K562 (cell line): ENCODE measurements around the gene SPATA13. TPM values are rescaled to one million over a fixed set of nuclear protein-coding genes. Genes with fewer than 3 reads are reported as not detected.

Source experiments
- ATAC-seq: fragments of 200-7000 bp; cut with Tn5 transposase; 3 replicates; pipeline ENCODE4 v1.9.1; 2020; ENCODE audit warnings: moderate library complexity
- BruUV-seq: library from RNA; stranded (reverse); fragments of 400-500 nt; replicated peaks from 2 replicates; lab custom pipeline; 2021; lab: Mats Ljungman, UMichigan
- CTCF ChIA-PET: fragments of 300-600 bp; formaldehyde crosslinking; extraction: SDS; loops from one replicate; lab custom pipeline; 2021; ENCODE audit warnings: low intra/inter-chr PET ratio; lab: Yijun Ruan, JAX
- POLR2A ChIA-PET: fragments of 300-600, 350-650 bp; sonication (Branson Sonifier 250); formaldehyde crosslinking; extraction: SDS; loops from one replicate; lab custom pipeline; 2021; ENCODE audit warnings: antibody characterized with exemption, inconsistent platforms; lab: Yijun Ruan, JAX
- DNase-seq, 4 experiments: peaks; one replicate each; pipeline versions ENCODE4 v3.0.0 to v3.0.0-alpha.2; 2011 to 2018; ENCODE audit warnings: low spot score in 3 of 4, mixed read lengths in 3 of 4; ENCODE audit errors: extremely low read depth in 1 of 4
- FAIRE-seq: peaks from 2 replicates; lab custom pipeline; 2011; peaks lifted over from hg19 to GRCh38; lab: Jason Lieb, UNC
- H2AFZ ChIP-seq: 2 replicates; pipeline ENCODE4 v1.6.0; 2011; ENCODE audit warnings: low read depth, low read length, control low read depth, inconsistent platforms
- H3K27ac ChIP-seq: fragments of 200-600 bp; 3 replicates; pipeline ENCODE4 v1.8.0; 2011; ENCODE audit warnings: low read depth, mild to moderate bottlenecking, control low read depth, inconsistent platforms, low read length, moderate library complexity, mixed read lengths; ENCODE audit errors: extremely low read depth
- H3K27me3 ChIP-seq, 2 experiments: fragments of 300-600 bp in 1 of 2; 2 replicates in 1 of 2; 3 replicates in 1 of 2; pipeline versions ENCODE4 v1.6.0 to v1.8.0; 2011; ENCODE audit warnings: inconsistent platforms in 2 of 2, low read length in 2 of 2, mild to moderate bottlenecking in 1 of 2, mixed read lengths in 1 of 2, moderate library complexity in 1 of 2; ENCODE audit not compliant: control insufficient read depth in 2 of 2, insufficient read depth in 2 of 2
- H3K36me3 ChIP-seq: fragments of 300-600 bp; 3 replicates; pipeline ENCODE4 v1.8.0; 2011; ENCODE audit warnings: mild to moderate bottlenecking, low read length, inconsistent platforms; ENCODE audit not compliant: control insufficient read depth, insufficient read depth
- H3K4me1 ChIP-seq, 2 experiments: fragments of 200-600 bp in 1 of 2; replicated peaks in 1 of 2; 2 replicates in 1 of 2; 3 replicates in 1 of 2; pipeline versions ENCODE4 v1.5.1 to v1.8.0; 2011; ENCODE audit warnings: inconsistent platforms in 2 of 2, low read length in 2 of 2, mild to moderate bottlenecking in 1 of 2, mixed read lengths in 1 of 2, moderate library complexity in 1 of 2; ENCODE audit not compliant: control insufficient read depth in 2 of 2, insufficient read depth in 2 of 2
- H3K4me2 ChIP-seq: 2 replicates; pipeline ENCODE4 v1.6.1; 2011; ENCODE audit warnings: low read length, control low read depth, inconsistent platforms, mixed read lengths; ENCODE audit not compliant: insufficient read depth
- H3K4me3 ChIP-seq: fragments of 200-600 bp; sonication (generic), shearing (Covaris generic); 2 replicates; pipeline ENCODE4 v1.5.1; 2016; ENCODE audit warnings: control low read depth, inconsistent platforms
- H3K79me2 ChIP-seq: fragments of 200-600 bp; 3 replicates; pipeline ENCODE4 v1.8.0; 2011; ENCODE audit warnings: low read length, inconsistent platforms; ENCODE audit not compliant: control insufficient read depth, insufficient read depth
- H3K9ac ChIP-seq, 2 experiments: 2 replicates each; pipeline versions ENCODE4 v1.6.0 to v1.6.1; 2011; ENCODE audit warnings: low read depth in 2 of 2, low read length in 2 of 2, control low read depth in 1 of 2, inconsistent platforms in 1 of 2, mild to moderate bottlenecking in 1 of 2, mixed read lengths in 1 of 2; ENCODE audit not compliant: insufficient read depth in 1 of 2
- H3K9me1 ChIP-seq: one replicate; pipeline ENCODE4 v1.6.0; 2011; ENCODE audit warnings: inconsistent platforms, mild to moderate bottlenecking, low read length, moderate library complexity; ENCODE audit not compliant: control insufficient read depth, insufficient read depth
- H3K9me3 ChIP-seq: replicated peaks from 2 replicates; pipeline ENCODE4 v1.5.1; 2011; ENCODE audit warnings: low read depth, low read length, inconsistent platforms; ENCODE audit not compliant: control insufficient read depth, insufficient read depth
- H4K20me1 ChIP-seq: replicated peaks from 2 replicates; pipeline ENCODE4 v1.6.1; 2011; ENCODE audit warnings: low read length, inconsistent platforms, mixed read lengths; ENCODE audit not compliant: control insufficient read depth, insufficient read depth
- HBP1 ChIP-seq: fragments of 450-650 bp; formaldehyde crosslinking; IDR thresholded peaks from 2 replicates; pipeline ENCODE4 v1.4.0; 2022; ENCODE audit warnings: missing genetic modification characterization
- NCOA2 ChIP-seq, 2 experiments: fragments of 450-650 bp; IDR thresholded peaks; 2 replicates each; pipeline ENCODE4 v1.6.1; 2018; ENCODE audit warnings: mild to moderate bottlenecking in 2 of 2, moderate library complexity in 1 of 2; ENCODE audit not compliant: partially characterized antibody in 2 of 2
- NFATC3 ChIP-seq: fragments of 450-650 bp; IDR thresholded peaks from 2 replicates; pipeline ENCODE4 v1.6.1; 2017; ENCODE audit warnings: mild to moderate bottlenecking
- PKNOX1 ChIP-seq: fragments of 450-650 bp; IDR thresholded peaks from 2 replicates; pipeline ENCODE4 v1.6.1; 2016
- SNIP1 ChIP-seq: fragments of 450-650 bp; IDR thresholded peaks from 2 replicates; pipeline ENCODE4 v1.7.1; 2017; ENCODE audit warnings: low read depth, mild to moderate bottlenecking
- WGBS: fragments of 100-300 bp; shearing (Covaris generic); methylation state at CpG from one replicate; pipeline ENCODE4 v1.1.6; 2016; ENCODE audit warnings: low coverage, mixed read lengths; ENCODE audit not compliant: insufficient coverage; ENCODE audit errors: missing lambda C conversion rate; 5-methylcytosine and 5-hydroxymethylcytosine counted together
- in situ Hi-C: fragments of 300-500 bp; cut with MboI; formaldehyde crosslinking; loops from 4 replicates; pipeline ENCODE4 v1.15.0; 2018; ENCODE audit warnings: inconsistent platforms, mixed read lengths
- intact Hi-C: fragments of 100-400 bp; cut with micrococcal nuclease; formaldehyde crosslinking; loops from 2 replicates; pipeline ENCODE4 v1.14.2; 2022
- polyA plus RNA-seq, 8 experiments: library from polyadenylated mRNA; depleted of rRNA in 4 of 8; stranded (reverse) in 5 of 8; unstranded in 3 of 8; fragments of >200 nt; fragmentation: Nextera tagmentation in 2 of 8; fragmentation: Illumina TruSeq in 1 of 8; extraction: Ambion mirVana in 2 of 8; extraction: Trizol in 1 of 8; gene quantifications; 2 replicates each; pipeline versions ENCODE4 v1.2.1 to v1.2.3, GENCODE V29; 2011 to 2014; ENCODE audit warnings: inconsistent platforms in 1 of 8, missing spikeins in 1 of 8
- total RNA-seq, 7 experiments: library from RNA; depleted of rRNA in 6 of 7; stranded (reverse); fragments of >200 nt in 6 of 7; fragmentation: Illumina TruSeq in 2 of 7; extraction: Trizol in 2 of 7; gene quantifications; 2 replicates each; pipeline versions ENCODE4 v1.2.1 to v1.2.3, GENCODE V29; 2011 to 2021; ENCODE audit warnings: low replicate concordance in 1 of 7

The SPATA13 gene
- total and polyA plus RNA-seq, 9 of the 15 experiments (the other 6 are each of a cell fraction or from before 2014, with no cell fraction given) = 0.08 to 0.99 (median 0.21) TPM; not detected in 2

GRCh38 chr13:24280720-24281119 lies 120.2 kb downstream of the SPATA13 start:
- ChIA-PET POLR2A (no interaction called here), CTCF (no interaction called here)
- TF ChIP-seq SNIP1 = no peak
- no peak for TF ChIP-seq PKNOX1
- TF ChIP-seq HBP1 (CRISPR knock-in tag) = no peak
- TF ChIP-seq NCOA2 (IDR thresholded peaks at IDR 0.05; ENCODE audit: partially characterized antibody in 2 of 2) = no peak
- no peak for TF ChIP-seq NFATC3
- FAIRE-seq (no peak), DNase-seq (no peak), ATAC-seq (no peak)
- Histone ChIP-seq H3K79me2 (no peaks in the 10 kb centered on the region), H2AFZ (no peak overlapping the region), H3K4me2 (no peak overlapping the region), H3K36me3 (no peaks in the 10 kb centered on the region), H3K27me3 (no peaks in the 10 kb centered on the region; a peak in 1 of 5 replicates), H3K4me1 (no peaks in the 10 kb centered on the region), H4K20me1 (no peaks in the 10 kb centered on the region), H3K27ac (no peak overlapping the region), H3K9me3 (no peaks in the 10 kb centered on the region), H3K4me3 (no peak overlapping the region), H3K9me1 (no peaks in the 10 kb centered on the region), H3K9ac (no peak overlapping the region)
- no TSS peak for BruUV-seq
- WGBS = 6% methylated on average over 5 of the region's 7 CpGs
- intact Hi-C loops (no loop called here), in situ Hi-C loops (no loop called here)
